Fibroblast of the conjunctiva (primary cell): Measurements from ENCODE around the gene ABHD5.
A peak's percentile ranks its signal among the peaks of the same experiment; 100 is the strongest.
"Not testable (repeated sequence)": the region's sequence is repeated elsewhere in the genome, so short reads cannot be mapped to it uniquely, and the experiment has no call there.

Experiments
- DNase-seq: peaks from one replicate; pipeline ENCODE4 v3.0.0-alpha.2; 2010; ENCODE audit warnings: low read depth

The ABHD5 gene

GRCh38 chr3:43690400-43691119 is at the start of gene ABHD5:
ABHD5 (plus strand) TSS chr3:43690938; CDS start chr3:43690993, 55 bp downstream.
- peak; percentile 91 for DNase-seq

- DNase-seq = peak; percentile 46
Measured at GRCh38 chr3:43641306-43642114, 49.2 kb upstream of the ABHD5 start.

GRCh38 chr3:43644443-43644842 is 46.3 kb upstream of the ABHD5 start:
- DNase-seq = no peak

GRCh38 chr3:43647331-43648166 is 43.2 kb upstream of the ABHD5 start:
- no peak for DNase-seq

GRCh38 chr3:43648957-43649356 is 41.8 kb upstream of the ABHD5 start:
- no peak for DNase-seq

- DNase-seq = no peak
Measured at GRCh38 chr3:43649365-43649968, 41.3 kb upstream of the ABHD5 start.

- no peak for DNase-seq
Measured at GRCh38 chr3:43650345-43650744, 40.4 kb upstream of the ABHD5 start.

GRCh38 chr3:43656390-43656789 is 34.3 kb upstream of the ABHD5 start:
- not testable (repeated sequence) for DNase-seq

GRCh38 chr3:43659250-43659880 is 31.4 kb upstream of the ABHD5 start:
- no peak for DNase-seq

- DNase-seq = not testable (repeated sequence)
Measured at GRCh38 chr3:43661376-43661775, 29.4 kb upstream of the ABHD5 start.

- DNase-seq = not testable (repeated sequence)
Measured at GRCh38 chr3:43665011-43665410, 25.7 kb upstream of the ABHD5 start.

- no peak for DNase-seq
Measured at GRCh38 chr3:43670635-43671522, 19.9 kb upstream of the ABHD5 start.

- no peak for DNase-seq
Measured at GRCh38 chr3:43674345-43675085, 16.2 kb upstream of the ABHD5 start.

- no peak for DNase-seq
Measured at GRCh38 chr3:43675593-43675992, 15.1 kb upstream of the ABHD5 start.

GRCh38 chr3:43676441-43676840 is 14.3 kb upstream of the ABHD5 start:
- DNase-seq = no peak

GRCh38 chr3:43678375-43678774 is 12.4 kb upstream of the ABHD5 start:
- DNase-seq = not testable (repeated sequence)

GRCh38 chr3:43678887-43679449 is 11.8 kb upstream of the ABHD5 start:
- not testable (repeated sequence) for DNase-seq

GRCh38 chr3:43680857-43681256 is 9.9 kb upstream of the ABHD5 start:
- not testable (repeated sequence) for DNase-seq

GRCh38 chr3:43684944-43685343 is 5.8 kb upstream of the ABHD5 start:
- DNase-seq = no peak
